Measurements from ENCODE around the gene CTCFL.

The CTCFL gene

DNA sequence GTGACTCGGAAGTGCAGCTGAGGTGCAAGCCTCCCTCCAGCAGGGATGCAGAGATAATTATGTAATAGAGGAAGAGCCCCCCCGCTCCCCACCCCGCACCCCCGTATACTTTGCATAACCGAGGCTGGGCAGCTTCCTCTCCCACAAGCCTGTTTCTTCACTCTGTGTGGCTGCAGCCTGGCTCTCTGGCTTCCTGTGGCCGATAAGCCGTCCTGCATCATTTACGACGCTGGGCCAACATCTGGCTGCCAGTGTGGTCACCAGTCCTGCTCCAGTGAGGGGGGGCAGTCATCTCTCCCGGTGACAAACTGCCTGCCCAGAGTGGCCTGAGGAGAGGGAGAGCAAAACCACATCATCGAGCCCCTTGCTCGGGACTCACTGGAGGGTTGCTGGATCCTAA is 74.5 kb downstream of the CTCFL start:
- no peaks in the 10 kb centered on the region for H3K79me2 ChIP-seq (ENCODE audit: control insufficient read depth, low read length)
- H3K9me3 ChIP-seq (ENCODE audit: control insufficient read depth, insufficient read depth, low read length) = peaks cover 7% of the 10 kb centered on the region
- TF ChIP-seq, protein P1, sequence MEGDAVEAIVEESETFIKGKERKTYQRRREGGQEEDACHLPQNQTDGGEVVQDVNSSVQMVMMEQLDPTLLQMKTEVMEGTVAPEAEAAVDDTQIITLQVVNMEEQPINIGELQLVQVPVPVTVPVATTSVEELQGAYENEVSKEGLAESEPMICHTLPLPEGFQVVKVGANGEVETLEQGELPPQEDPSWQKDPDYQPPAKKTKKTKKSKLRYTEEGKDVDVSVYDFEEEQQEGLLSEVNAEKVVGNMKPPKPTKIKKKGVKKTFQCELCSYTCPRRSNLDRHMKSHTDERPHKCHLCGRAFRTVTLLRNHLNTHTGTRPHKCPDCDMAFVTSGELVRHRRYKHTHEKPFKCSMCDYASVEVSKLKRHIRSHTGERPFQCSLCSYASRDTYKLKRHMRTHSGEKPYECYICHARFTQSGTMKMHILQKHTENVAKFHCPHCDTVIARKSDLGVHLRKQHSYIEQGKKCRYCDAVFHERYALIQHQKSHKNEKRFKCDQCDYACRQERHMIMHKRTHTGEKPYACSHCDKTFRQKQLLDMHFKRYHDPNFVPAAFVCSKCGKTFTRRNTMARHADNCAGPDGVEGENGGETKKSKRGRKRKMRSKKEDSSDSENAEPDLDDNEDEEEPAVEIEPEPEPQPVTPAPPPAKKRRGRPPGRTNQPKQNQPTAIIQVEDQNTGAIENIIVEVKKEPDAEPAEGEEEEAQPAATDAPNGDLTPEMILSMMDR (IDR thresholded peaks at IDR 0.05; ENCODE audit: low read depth, low read length, poor library complexity, severe bottlenecking) = no peak
- peak; percentile 74; the same call in 1 of the 2 replicates for TF ChIP-seq EZH2phosphoT487 (IDR thresholded peaks at IDR 0.05; ENCODE audit: borderline replicate concordance, low read length)
- no peaks in the 10 kb centered on the region for H3K36me3 ChIP-seq (ENCODE audit: control insufficient read depth, low read length)
- peak overlapping the region; percentile 74 for H3K4me3 ChIP-seq (ENCODE audit: low read length)
- H3K9me2 ChIP-seq (replicated peaks; ENCODE audit: control insufficient read depth, low read length) = no peaks in the 10 kb centered on the region
- H4K20me1 ChIP-seq (ENCODE audit: control insufficient read depth, insufficient read depth, low read depth, low read length) = no peaks in the 10 kb centered on the region
- H3F3A ChIP-seq (ENCODE audit: control insufficient read depth, insufficient read depth) = peaks cover 2% of the 10 kb centered on the region
- peak overlapping the region; percentile 84 for H3K27ac ChIP-seq (ENCODE audit: low read depth, low read length)
- peaks cover 55% of the 10 kb centered on the region for H3K27me3 ChIP-seq (ENCODE audit: control insufficient read depth, low read length)
- H3K4me1 ChIP-seq (ENCODE audit: control insufficient read depth, low read length) = peaks cover 76% of the 10 kb centered on the region
- peak overlapping the region; percentile 98 for H3K4me2 ChIP-seq (ENCODE audit: low read length)

DNA sequence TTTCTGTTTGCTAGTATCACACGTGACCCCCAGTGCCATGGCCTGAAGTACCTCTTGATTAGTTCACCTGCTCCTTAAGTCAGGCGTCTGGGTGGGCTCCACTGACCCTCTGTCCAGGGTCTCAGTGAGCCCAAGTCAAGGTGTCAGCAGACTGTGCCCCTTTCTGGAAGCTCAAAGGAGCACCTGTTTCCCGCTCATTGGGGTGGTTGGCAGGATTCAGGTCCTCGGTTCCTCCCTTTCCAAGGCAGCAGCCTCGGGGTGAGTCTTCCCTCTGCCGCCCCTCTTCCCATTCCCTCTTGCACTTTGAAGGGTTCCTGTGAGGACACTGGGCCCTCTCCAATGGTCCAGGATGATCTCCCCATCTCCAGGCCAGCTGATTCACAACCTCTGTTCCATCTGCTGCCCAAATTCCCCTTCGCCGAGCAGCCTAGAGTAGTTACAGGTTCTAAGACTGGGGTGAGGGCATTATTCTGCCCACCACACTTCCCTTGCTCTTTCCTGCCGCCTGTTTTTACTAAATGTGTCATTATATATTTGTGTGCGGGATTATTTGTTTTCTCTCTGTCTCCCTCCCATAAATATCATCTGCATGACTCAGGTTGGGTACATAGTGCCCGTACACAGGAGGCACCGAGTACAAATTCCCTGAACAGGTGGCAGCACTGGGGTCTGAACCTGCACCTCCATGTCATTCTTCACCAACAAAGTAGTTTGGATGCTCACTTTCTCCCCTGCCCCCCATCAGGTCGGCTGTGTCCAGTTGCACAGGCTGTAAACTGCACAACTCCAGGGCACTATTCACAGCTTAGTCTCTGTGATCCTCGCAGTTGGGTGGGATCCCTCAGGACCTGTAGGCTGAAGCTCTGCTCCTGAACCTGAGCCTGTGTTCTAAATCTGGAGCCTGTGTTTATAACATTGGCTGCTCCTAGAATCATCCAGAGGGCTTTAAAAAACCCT is 75.3 kb downstream of the CTCFL start:
- Histone ChIP-seq H3K27me3 (ENCODE audit: control insufficient read depth, low read length) (peaks cover 59% of the 10 kb centered on the region), H3K4me3 (ENCODE audit: low read length) (peak overlapping the region; percentile 74), H3K79me2 (ENCODE audit: control insufficient read depth, low read length) (no peaks in the 10 kb centered on the region), H3K4me1 (ENCODE audit: control insufficient read depth, low read length) (peaks cover 69% of the 10 kb centered on the region), H4K20me1 (ENCODE audit: control insufficient read depth, insufficient read depth, low read depth, low read length) (no peaks in the 10 kb centered on the region), H3K9me3 (ENCODE audit: control insufficient read depth, insufficient read depth, low read length) (peaks cover 8% of the 10 kb centered on the region), H3K4me2 (ENCODE audit: low read length) (peak overlapping the region; percentile 98), H3F3A (ENCODE audit: control insufficient read depth, insufficient read depth) (peaks cover 2% of the 10 kb centered on the region), H3K9me2 (replicated peaks; ENCODE audit: control insufficient read depth, low read length) (no peaks in the 10 kb centered on the region), H3K27ac (ENCODE audit: low read depth, low read length) (peak overlapping the region; percentile 84), H3K36me3 (ENCODE audit: control insufficient read depth, low read length) (no peaks in the 10 kb centered on the region)
- TF ChIP-seq, protein P1 (IDR thresholded peaks at IDR 0.05; ENCODE audit: low read depth, low read length, poor library complexity, severe bottlenecking) = no peak
- no peak for TF ChIP-seq EZH2phosphoT487 (IDR thresholded peaks at IDR 0.05; ENCODE audit: borderline replicate concordance, low read length)

DNA sequence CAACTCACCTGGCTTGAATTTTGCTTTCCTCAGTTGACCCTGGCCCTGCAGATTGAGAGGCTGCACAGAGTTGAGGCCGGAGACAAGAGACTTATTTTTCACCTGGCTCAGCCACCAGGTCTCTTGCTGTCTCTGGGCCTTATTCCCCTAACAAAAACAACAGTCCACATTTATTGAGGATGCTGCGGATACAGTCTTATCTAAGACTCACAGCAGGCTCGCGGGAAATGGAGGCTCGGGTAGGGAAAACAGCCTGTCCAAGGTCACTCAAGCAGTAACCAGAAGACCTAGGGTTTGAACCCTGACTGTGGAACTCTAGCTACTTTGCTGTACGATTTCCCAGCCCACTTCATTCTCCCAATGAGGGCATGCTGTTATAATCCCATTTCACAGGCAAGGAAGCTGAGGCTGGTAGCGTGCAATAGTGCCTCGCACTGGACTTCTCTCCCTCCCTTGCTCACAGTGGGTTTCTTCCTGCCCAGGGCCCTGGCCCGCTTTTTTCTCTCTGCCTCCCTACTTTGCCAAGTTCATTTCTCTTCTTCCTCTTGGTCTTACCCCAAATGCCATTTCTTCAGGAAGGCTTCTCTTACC is 76.1 kb downstream of the CTCFL start:
- Histone ChIP-seq H3K4me1 (ENCODE audit: control insufficient read depth, low read length) (peaks cover 62% of the 10 kb centered on the region), H3K9me2 (replicated peaks; ENCODE audit: control insufficient read depth, low read length) (no peaks in the 10 kb centered on the region), H3K36me3 (ENCODE audit: control insufficient read depth, low read length) (no peaks in the 10 kb centered on the region), H3K4me3 (ENCODE audit: low read length) (no peak overlapping the region), H3K4me2 (ENCODE audit: low read length) (peak overlapping the region; percentile 98; the same call in 1 of the 2 replicates), H4K20me1 (ENCODE audit: control insufficient read depth, insufficient read depth, low read depth, low read length) (no peaks in the 10 kb centered on the region), H3K27ac (ENCODE audit: low read depth, low read length) (no peak overlapping the region), H3F3A (ENCODE audit: control insufficient read depth, insufficient read depth) (peaks cover 2% of the 10 kb centered on the region), H3K9me3 (ENCODE audit: control insufficient read depth, insufficient read depth, low read length) (peaks cover 8% of the 10 kb centered on the region), H3K27me3 (ENCODE audit: control insufficient read depth, low read length) (peaks cover 54% of the 10 kb centered on the region), H3K79me2 (ENCODE audit: control insufficient read depth, low read length) (no peaks in the 10 kb centered on the region)
- TF ChIP-seq, protein P1 (IDR thresholded peaks at IDR 0.05; ENCODE audit: low read depth, low read length, poor library complexity, severe bottlenecking) = no peak
- TF ChIP-seq EZH2phosphoT487 (IDR thresholded peaks at IDR 0.05; ENCODE audit: borderline replicate concordance, low read length) = no peak
